SK-N-SH treated with all-trans-retinoic acid at 6 μM for 48 hours (cell line): ENCODE measurements around the gene MTAP.

Source experiments
- ATAC-seq: fragments of 200-7000 bp; cut with Tn5 transposase; 3 replicates; pipeline ENCODE4 v1.9.1; 2020; ENCODE audit warnings: mild to moderate bottlenecking, moderate library complexity
- ARNTL ChIP-seq: fragments of 450-650 bp; formaldehyde crosslinking; IDR thresholded peaks from 2 replicates; pipeline ENCODE4 v1.5.0; 2020; ENCODE audit warnings: low read depth, mild to moderate bottlenecking, moderate library complexity, borderline replicate concordance
- BACH2 ChIP-seq: fragments of 250-450 bp; sonication (Bioruptor Pico); IDR thresholded peaks from 2 replicates; pipeline ENCODE4 v1.9.0; 2021; ENCODE audit warnings: mild to moderate bottlenecking, borderline replicate concordance
- CSDC2 ChIP-seq: fragments of 250-450 bp; sonication (Bioruptor Pico); IDR thresholded peaks from 2 replicates; pipeline ENCODE4 v1.5.0; 2020; ENCODE audit warnings: mild to moderate bottlenecking, moderate library complexity
- ESRRG ChIP-seq: fragments of 250-450 bp; sonication (Bioruptor Pico); IDR thresholded peaks from 2 replicates; pipeline ENCODE4 v1.6.1; 2021; ENCODE audit warnings: mild to moderate bottlenecking
- GLIS3 ChIP-seq: fragments of 250-450 bp; sonication (Bioruptor Pico); IDR thresholded peaks from 2 replicates; pipeline ENCODE4 v1.5.0; 2020; ENCODE audit warnings: mild to moderate bottlenecking, moderate library complexity
- ISL1 ChIP-seq: fragments of 250-450 bp; sonication (Bioruptor Pico); IDR thresholded peaks from 2 replicates; pipeline ENCODE4 v2.1.2; 2022; ENCODE audit warnings: mild to moderate bottlenecking, moderate library complexity
- OSR1 ChIP-seq: fragments of 250-450 bp; sonication (Bioruptor Pico); IDR thresholded peaks from 2 replicates; pipeline ENCODE4 v1.8.0; 2022; ENCODE audit warnings: moderate library complexity, mild to moderate bottlenecking, inconsistent platforms
- PPARA ChIP-seq: fragments of 250-450 bp; sonication (Bioruptor Pico); IDR thresholded peaks from 2 replicates; pipeline ENCODE4 v1.5.0; 2020; ENCODE audit warnings: mild to moderate bottlenecking, borderline replicate concordance
- RARB ChIP-seq: fragments of 250-450 bp; sonication (Bioruptor Pico); IDR thresholded peaks from 2 replicates; pipeline ENCODE4 v1.8.0; 2021; ENCODE audit warnings: mild to moderate bottlenecking, moderate library complexity
- SNAI2 ChIP-seq: fragments of 250-450 bp; sonication (Bioruptor Pico); IDR thresholded peaks from 2 replicates; pipeline ENCODE4 v1.5.0; 2020; ENCODE audit warnings: mild to moderate bottlenecking, moderate library complexity
- TCF4 ChIP-seq: fragments of 250-450 bp; sonication (Bioruptor Pico); IDR thresholded peaks from 2 replicates; pipeline ENCODE4 v1.8.0; 2021; ENCODE audit warnings: mild to moderate bottlenecking, moderate library complexity, borderline replicate concordance
- TOX ChIP-seq: fragments of 250-450 bp; sonication (Bioruptor Pico); IDR thresholded peaks from 2 replicates; pipeline ENCODE4 v1.8.0; 2021; ENCODE audit warnings: mild to moderate bottlenecking, moderate library complexity, borderline replicate concordance
- ZC3H10 ChIP-seq: fragments of 250-450 bp; sonication (Bioruptor Pico); IDR thresholded peaks from 2 replicates; pipeline ENCODE4 v1.5.1; 2021; ENCODE audit warnings: mild to moderate bottlenecking, moderate library complexity
- ZFP3 ChIP-seq: fragments of 250-450 bp; sonication (Bioruptor Pico); IDR thresholded peaks from 2 replicates; pipeline ENCODE4 v1.5.0; 2020; ENCODE audit warnings: mild to moderate bottlenecking, moderate library complexity
- ZFP30 ChIP-seq: fragments of 450-650 bp; formaldehyde crosslinking; IDR thresholded peaks from 2 replicates; pipeline ENCODE4 v1.5.0; 2022; ENCODE audit warnings: mild to moderate bottlenecking, moderate library complexity
- ZNF565 ChIP-seq: fragments of 450-650 bp; formaldehyde crosslinking; conservative IDR thresholded peaks from 2 replicates; pipeline ENCODE4 v1.5.0; 2020; ENCODE audit warnings: low read depth, mild to moderate bottlenecking, moderate library complexity
- ZNF70 ChIP-seq: fragments of 450-650 bp; formaldehyde crosslinking; IDR thresholded peaks from 2 replicates; pipeline ENCODE4 v1.5.0; 2020; ENCODE audit warnings: mild to moderate bottlenecking, moderate library complexity
- ZNF8 ChIP-seq: fragments of 450-650 bp; formaldehyde crosslinking; IDR thresholded peaks from 2 replicates; pipeline ENCODE4 v1.5.0; 2020; ENCODE audit warnings: mild to moderate bottlenecking, moderate library complexity
- TF ChIP-seq, protein P1 (sequence below): fragments of 250-450 bp; sonication (Bioruptor Pico); IDR thresholded peaks from 2 replicates; pipeline ENCODE4 v1.8.0; 2021; ENCODE audit warnings: low read depth, mild to moderate bottlenecking, moderate library complexity, borderline replicate concordance
- TF ChIP-seq, protein P2 (sequence below): fragments of 250-450 bp; sonication (Bioruptor Pico); IDR thresholded peaks from 2 replicates; pipeline ENCODE4 v1.5.1; 2020; ENCODE audit warnings: low read depth, mild to moderate bottlenecking, moderate library complexity
- TF ChIP-seq, protein P3 (sequence below): fragments of 250-450 bp; sonication (Bioruptor Pico); IDR thresholded peaks from 2 replicates; pipeline ENCODE4 v1.8.0; 2020; ENCODE audit warnings: mild to moderate bottlenecking, moderate library complexity, borderline replicate concordance
- TF ChIP-seq, protein P4 (sequence below): fragments of 250-450 bp; sonication (Bioruptor Pico); IDR thresholded peaks from 2 replicates; pipeline ENCODE4 v1.5.0; 2020; ENCODE audit warnings: mild to moderate bottlenecking, moderate library complexity
- TF ChIP-seq, protein P5 (sequence below): fragments of 250-450 bp; sonication (Bioruptor Pico); IDR thresholded peaks from 2 replicates; pipeline ENCODE4 v1.5.1; 2021; ENCODE audit warnings: mild to moderate bottlenecking, moderate library complexity

Gene MTAP

DNA sequence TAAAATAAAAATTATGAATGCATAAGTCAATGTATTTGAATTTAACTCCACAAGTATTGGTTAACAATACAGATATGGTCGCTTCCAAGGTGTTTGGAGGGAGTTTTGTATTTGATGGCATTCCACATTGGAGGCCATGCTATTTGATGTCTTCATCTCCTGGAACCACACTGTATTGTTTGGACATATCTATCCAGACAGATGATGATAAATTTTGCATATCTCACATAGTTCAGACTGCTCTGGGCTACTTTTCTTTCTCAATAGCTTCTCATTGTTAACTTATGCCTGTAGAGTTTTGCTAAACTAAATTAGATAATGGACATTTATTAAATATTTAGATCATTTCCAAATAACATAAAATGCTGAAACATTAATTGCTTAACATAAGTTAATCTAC is 133.7 kb downstream of the MTAP start:
- TF ChIP-seq ISL1 (CRISPR knock-in tag) = peak; percentile 33
- TF ChIP-seq, protein P1, sequence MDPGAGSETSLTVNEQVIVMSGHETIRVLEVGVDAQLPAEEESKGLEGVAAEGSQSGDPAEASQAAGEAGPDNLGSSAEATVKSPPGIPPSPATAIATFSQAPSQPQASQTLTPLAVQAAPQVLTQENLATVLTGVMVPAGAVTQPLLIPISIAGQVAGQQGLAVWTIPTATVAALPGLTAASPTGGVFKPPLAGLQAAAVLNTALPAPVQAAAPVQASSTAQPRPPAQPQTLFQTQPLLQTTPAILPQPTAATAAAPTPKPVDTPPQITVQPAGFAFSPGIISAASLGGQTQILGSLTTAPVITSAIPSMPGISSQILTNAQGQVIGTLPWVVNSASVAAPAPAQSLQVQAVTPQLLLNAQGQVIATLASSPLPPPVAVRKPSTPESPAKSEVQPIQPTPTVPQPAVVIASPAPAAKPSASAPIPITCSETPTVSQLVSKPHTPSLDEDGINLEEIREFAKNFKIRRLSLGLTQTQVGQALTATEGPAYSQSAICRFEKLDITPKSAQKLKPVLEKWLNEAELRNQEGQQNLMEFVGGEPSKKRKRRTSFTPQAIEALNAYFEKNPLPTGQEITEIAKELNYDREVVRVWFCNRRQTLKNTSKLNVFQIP = no peak
- no peak for ATAC-seq

- no peak for ATAC-seq
- TF ChIP-seq OSR1 (CRISPR knock-in tag) = no peak
- TF ChIP-seq ISL1 (CRISPR knock-in tag) = no peak
- TF ChIP-seq BACH2 (CRISPR knock-in tag) = no peak
- TF ChIP-seq ARNTL (CRISPR knock-in tag) = no peak
- no peak for TF ChIP-seq PPARA
- TF ChIP-seq SNAI2 (CRISPR knock-in tag) = no peak
- TF ChIP-seq ZNF70 = no peak
Measured at GRCh38 chr9:21941337-21941995, 139.0 kb downstream of the MTAP start.

GRCh38 chr9:21943464-21943863 is 141.0 kb downstream of the MTAP start:
- no peak for TF ChIP-seq ZFP30 (CRISPR knock-in tag)
- no peak for TF ChIP-seq ARNTL (CRISPR knock-in tag)
- TF ChIP-seq BACH2 (CRISPR knock-in tag) = no peak
- TF ChIP-seq ESRRG (CRISPR knock-in tag) = no peak
- no peak for TF ChIP-seq ZNF8 (CRISPR knock-in tag)
- no peak for TF ChIP-seq RARB
- TF ChIP-seq PPARA = no peak
- no peak for TF ChIP-seq OSR1 (CRISPR knock-in tag)
- TF ChIP-seq TCF4 = no peak
- no peak for TF ChIP-seq ZNF565 (CRISPR knock-in tag)
- no peak for TF ChIP-seq ISL1 (CRISPR knock-in tag)
- no peak for TF ChIP-seq TOX (CRISPR knock-in tag)
- TF ChIP-seq, protein P2, sequence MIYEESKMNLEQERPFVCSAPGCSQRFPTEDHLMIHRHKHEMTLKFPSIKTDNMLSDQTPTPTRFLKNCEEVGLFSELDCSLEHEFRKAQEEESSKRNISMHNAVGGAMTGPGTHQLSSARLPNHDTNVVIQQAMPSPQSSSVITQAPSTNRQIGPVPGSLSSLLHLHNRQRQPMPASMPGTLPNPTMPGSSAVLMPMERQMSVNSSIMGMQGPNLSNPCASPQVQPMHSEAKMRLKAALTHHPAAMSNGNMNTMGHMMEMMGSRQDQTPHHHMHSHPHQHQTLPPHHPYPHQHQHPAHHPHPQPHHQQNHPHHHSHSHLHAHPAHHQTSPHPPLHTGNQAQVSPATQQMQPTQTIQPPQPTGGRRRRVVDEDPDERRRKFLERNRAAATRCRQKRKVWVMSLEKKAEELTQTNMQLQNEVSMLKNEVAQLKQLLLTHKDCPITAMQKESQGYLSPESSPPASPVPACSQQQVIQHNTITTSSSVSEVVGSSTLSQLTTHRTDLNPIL (CRISPR knock-in tag) = no peak
- no peak for ATAC-seq

- ATAC-seq = no peak
- no peak for TF ChIP-seq ZNF70
- TF ChIP-seq SNAI2 (CRISPR knock-in tag) = no peak
- TF ChIP-seq CSDC2 (CRISPR knock-in tag) = no peak
- no peak for TF ChIP-seq ZNF565 (CRISPR knock-in tag)
- TF ChIP-seq PPARA = no peak
- no peak for TF ChIP-seq TOX (CRISPR knock-in tag)
- TF ChIP-seq ISL1 (CRISPR knock-in tag) = no peak
- TF ChIP-seq TCF4 = no peak
- no peak for TF ChIP-seq ESRRG (CRISPR knock-in tag)
- no peak for TF ChIP-seq ZFP3 (CRISPR knock-in tag)
- TF ChIP-seq GLIS3 = no peak
- TF ChIP-seq, protein P3, sequence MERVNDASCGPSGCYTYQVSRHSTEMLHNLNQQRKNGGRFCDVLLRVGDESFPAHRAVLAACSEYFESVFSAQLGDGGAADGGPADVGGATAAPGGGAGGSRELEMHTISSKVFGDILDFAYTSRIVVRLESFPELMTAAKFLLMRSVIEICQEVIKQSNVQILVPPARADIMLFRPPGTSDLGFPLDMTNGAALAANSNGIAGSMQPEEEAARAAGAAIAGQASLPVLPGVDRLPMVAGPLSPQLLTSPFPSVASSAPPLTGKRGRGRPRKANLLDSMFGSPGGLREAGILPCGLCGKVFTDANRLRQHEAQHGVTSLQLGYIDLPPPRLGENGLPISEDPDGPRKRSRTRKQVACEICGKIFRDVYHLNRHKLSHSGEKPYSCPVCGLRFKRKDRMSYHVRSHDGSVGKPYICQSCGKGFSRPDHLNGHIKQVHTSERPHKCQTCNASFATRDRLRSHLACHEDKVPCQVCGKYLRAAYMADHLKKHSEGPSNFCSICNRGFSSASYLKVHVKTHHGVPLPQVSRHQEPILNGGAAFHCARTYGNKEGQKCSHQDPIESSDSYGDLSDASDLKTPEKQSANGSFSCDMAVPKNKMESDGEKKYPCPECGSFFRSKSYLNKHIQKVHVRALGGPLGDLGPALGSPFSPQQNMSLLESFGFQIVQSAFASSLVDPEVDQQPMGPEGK (CRISPR knock-in tag) = no peak
- no peak for TF ChIP-seq ARNTL (CRISPR knock-in tag)
- no peak for TF ChIP-seq ZC3H10
- TF ChIP-seq, protein P2 (CRISPR knock-in tag) = no peak
- no peak for TF ChIP-seq RARB
- no peak for TF ChIP-seq ZFP30 (CRISPR knock-in tag)
Measured at GRCh38 chr9:21945606-21946005, 143.2 kb downstream of the MTAP start.

DNA sequence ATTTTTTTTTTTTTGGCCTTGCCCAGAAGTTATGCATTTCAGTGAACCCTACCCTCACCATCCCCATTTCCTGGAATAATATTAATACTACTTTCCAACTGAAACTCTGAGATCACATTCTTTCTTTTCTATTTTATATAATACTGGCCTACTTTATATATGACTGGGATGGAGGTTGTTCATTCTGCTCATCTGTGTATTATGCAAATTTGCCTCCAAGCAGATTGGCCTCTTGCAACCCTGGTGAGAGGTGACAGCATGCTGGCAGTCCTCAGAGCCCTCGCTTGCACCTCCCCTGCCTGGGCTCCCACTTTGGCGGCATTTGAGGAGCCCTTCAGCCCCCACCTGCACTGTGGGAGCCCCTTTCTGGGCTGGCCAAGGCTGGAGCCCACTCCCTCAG is 156.4 kb downstream of the MTAP start:
- no peak for ATAC-seq
- TF ChIP-seq, protein P4, sequence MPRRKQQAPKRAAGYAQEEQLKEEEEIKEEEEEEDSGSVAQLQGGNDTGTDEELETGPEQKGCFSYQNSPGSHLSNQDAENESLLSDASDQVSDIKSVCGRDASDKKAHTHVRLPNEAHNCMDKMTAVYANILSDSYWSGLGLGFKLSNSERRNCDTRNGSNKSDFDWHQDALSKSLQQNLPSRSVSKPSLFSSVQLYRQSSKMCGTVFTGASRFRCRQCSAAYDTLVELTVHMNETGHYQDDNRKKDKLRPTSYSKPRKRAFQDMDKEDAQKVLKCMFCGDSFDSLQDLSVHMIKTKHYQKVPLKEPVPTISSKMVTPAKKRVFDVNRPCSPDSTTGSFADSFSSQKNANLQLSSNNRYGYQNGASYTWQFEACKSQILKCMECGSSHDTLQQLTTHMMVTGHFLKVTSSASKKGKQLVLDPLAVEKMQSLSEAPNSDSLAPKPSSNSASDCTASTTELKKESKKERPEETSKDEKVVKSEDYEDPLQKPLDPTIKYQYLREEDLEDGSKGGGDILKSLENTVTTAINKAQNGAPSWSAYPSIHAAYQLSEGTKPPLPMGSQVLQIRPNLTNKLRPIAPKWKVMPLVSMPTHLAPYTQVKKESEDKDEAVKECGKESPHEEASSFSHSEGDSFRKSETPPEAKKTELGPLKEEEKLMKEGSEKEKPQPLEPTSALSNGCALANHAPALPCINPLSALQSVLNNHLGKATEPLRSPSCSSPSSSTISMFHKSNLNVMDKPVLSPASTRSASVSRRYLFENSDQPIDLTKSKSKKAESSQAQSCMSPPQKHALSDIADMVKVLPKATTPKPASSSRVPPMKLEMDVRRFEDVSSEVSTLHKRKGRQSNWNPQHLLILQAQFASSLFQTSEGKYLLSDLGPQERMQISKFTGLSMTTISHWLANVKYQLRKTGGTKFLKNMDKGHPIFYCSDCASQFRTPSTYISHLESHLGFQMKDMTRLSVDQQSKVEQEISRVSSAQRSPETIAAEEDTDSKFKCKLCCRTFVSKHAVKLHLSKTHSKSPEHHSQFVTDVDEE = no peak
- TF ChIP-seq ZNF70 = no peak
- TF ChIP-seq, protein P5, sequence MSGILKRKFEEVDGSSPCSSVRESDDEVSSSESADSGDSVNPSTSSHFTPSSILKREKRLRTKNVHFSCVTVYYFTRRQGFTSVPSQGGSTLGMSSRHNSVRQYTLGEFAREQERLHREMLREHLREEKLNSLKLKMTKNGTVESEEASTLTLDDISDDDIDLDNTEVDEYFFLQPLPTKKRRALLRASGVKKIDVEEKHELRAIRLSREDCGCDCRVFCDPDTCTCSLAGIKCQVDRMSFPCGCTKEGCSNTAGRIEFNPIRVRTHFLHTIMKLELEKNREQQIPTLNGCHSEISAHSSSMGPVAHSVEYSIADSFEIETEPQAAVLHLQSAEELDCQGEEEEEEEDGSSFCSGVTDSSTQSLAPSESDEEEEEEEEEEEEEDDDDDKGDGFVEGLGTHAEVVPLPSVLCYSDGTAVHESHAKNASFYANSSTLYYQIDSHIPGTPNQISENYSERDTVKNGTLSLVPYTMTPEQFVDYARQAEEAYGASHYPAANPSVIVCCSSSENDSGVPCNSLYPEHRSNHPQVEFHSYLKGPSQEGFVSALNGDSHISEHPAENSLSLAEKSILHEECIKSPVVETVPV (CRISPR knock-in tag) = no peak
- TF ChIP-seq OSR1 (CRISPR knock-in tag) = no peak
- TF ChIP-seq, protein P2 (CRISPR knock-in tag) = no peak
- TF ChIP-seq SNAI2 (CRISPR knock-in tag) = no peak
